Measurements from ENCODE around the gene AP5B1.

The AP5B1 gene

GRCh38 chr11:65780770-65781151 lies at the start of gene AP5B1:
Gene AP5B1 (minus strand): TSS chr11:65780976. CDS start chr11:65780591, 385 bp downstream.
- DNase-seq (ENCODE audit: low read depth in 1 of 2, low spot score in 1 of 2) = peak; percentile 34 to 69

GRCh38 chr11:65829459-65829858 lies 48.7 kb upstream of the AP5B1 start:
- DNase-seq (ENCODE audit: low read depth in 1 of 2, low spot score in 1 of 2) = no peak

GRCh38 chr11:65826984-65827735 lies 46.4 kb upstream of the AP5B1 start:
- no peak for DNase-seq (ENCODE audit: low read depth in 1 of 2, low spot score in 1 of 2)

GRCh38 chr11:65822776-65823528 lies 42.2 kb upstream of the AP5B1 start:
- no peak for DNase-seq (ENCODE audit: low read depth in 1 of 2, low spot score in 1 of 2)

GRCh38 chr11:65821107-65821506 lies 40.3 kb upstream of the AP5B1 start:
- no peak for DNase-seq (ENCODE audit: low read depth in 1 of 2, low spot score in 1 of 2)

- peak; percentile 93 to 94 for DNase-seq (ENCODE audit: low read depth in 1 of 2, low spot score in 1 of 2)
These were observed 37.3 kb upstream of the AP5B1 start for GRCh38 chr11:65817835-65818680.

- DNase-seq (ENCODE audit: low read depth in 1 of 2, low spot score in 1 of 2) = no peak
These were observed 36.6 kb upstream of the AP5B1 start for GRCh38 chr11:65817312-65817834.

- no peak for DNase-seq (ENCODE audit: low read depth in 1 of 2, low spot score in 1 of 2)
These were observed 35.9 kb upstream of the AP5B1 start for GRCh38 chr11:65816696-65817095.

- no peak for DNase-seq (ENCODE audit: low read depth in 1 of 2, low spot score in 1 of 2)
These were observed 34.3 kb upstream of the AP5B1 start for GRCh38 chr11:65814986-65815565.

GRCh38 chr11:65814131-65814985 lies 33.6 kb upstream of the AP5B1 start:
- DNase-seq (ENCODE audit: low read depth in 1 of 2, low spot score in 1 of 2) = no peak

- DNase-seq (ENCODE audit: low read depth in 1 of 2, low spot score in 1 of 2) = no peak
These were observed 31.1 kb upstream of the AP5B1 start for GRCh38 chr11:65811764-65812475.

- no peak for DNase-seq (ENCODE audit: low read depth in 1 of 2, low spot score in 1 of 2)
These were observed 29.5 kb upstream of the AP5B1 start for GRCh38 chr11:65810046-65810868.

- DNase-seq (ENCODE audit: low read depth in 1 of 2, low spot score in 1 of 2) = no peak
These were observed 28.7 kb upstream of the AP5B1 start for GRCh38 chr11:65809496-65809895.

GRCh38 chr11:65808744-65809341 lies 28.1 kb upstream of the AP5B1 start:
- no peak for DNase-seq (ENCODE audit: low read depth in 1 of 2, low spot score in 1 of 2)

- DNase-seq (ENCODE audit: low read depth in 1 of 2, low spot score in 1 of 2) = no peak
These were observed 26.2 kb upstream of the AP5B1 start for GRCh38 chr11:65806979-65807378.

GRCh38 chr11:65803797-65804492 lies 23.2 kb upstream of the AP5B1 start:
- no peak for DNase-seq (ENCODE audit: low read depth in 1 of 2, low spot score in 1 of 2)

GRCh38 chr11:65802841-65803240 lies 22.1 kb upstream of the AP5B1 start:
- no peak for DNase-seq (ENCODE audit: low read depth in 1 of 2, low spot score in 1 of 2)
